ENCODE results near the gene CTSD.

The CTSD gene

GRCh38 chr11:1759151-1759850, 4.4 kb downstream of the CTSD start:
- no peak for DNase-seq
- in situ Hi-C loops (cut with MboI; ENCODE audit: low pct_unique_long_range_greater_than_20kb, low sequenced_read_pairs) = no loop called here

DNA sequence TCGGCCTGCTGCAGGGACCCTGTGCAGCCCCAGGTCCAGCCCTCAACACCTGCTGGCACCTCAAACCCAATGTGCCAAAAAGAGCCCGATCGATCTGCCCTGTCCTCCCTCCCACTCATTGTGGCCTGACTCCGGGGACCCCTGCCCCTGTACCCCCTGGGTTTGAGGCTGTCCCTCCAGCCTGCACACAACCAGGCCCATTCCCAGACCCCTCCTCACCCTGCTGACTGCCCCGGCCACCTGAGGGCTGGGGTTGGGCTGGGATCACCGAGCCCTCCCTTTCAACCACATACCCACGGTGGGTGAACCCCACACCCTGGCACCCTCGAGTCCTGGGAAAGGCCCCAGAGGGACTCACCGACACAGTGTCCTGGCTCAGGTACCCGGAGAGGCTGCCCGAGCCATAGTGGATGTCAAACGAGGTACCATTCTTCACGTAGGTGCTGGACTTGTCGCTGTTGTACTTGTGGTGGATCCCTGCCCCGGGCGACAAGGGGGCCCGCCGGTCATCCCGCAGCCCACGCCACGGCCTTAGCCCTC, 5.0 kb downstream of the CTSD start:
- in situ Hi-C loops (cut with MboI; ENCODE audit: low pct_unique_long_range_greater_than_20kb, low sequenced_read_pairs) = no loop called here
- DNase-seq = no peak

GRCh38 chr11:1757861-1758610, 5.7 kb downstream of the CTSD start:
- DNase-seq = peak; percentile 85
- in situ Hi-C loops (cut with MboI; ENCODE audit: low pct_unique_long_range_greater_than_20kb, low sequenced_read_pairs) = no loop called here

DNA sequence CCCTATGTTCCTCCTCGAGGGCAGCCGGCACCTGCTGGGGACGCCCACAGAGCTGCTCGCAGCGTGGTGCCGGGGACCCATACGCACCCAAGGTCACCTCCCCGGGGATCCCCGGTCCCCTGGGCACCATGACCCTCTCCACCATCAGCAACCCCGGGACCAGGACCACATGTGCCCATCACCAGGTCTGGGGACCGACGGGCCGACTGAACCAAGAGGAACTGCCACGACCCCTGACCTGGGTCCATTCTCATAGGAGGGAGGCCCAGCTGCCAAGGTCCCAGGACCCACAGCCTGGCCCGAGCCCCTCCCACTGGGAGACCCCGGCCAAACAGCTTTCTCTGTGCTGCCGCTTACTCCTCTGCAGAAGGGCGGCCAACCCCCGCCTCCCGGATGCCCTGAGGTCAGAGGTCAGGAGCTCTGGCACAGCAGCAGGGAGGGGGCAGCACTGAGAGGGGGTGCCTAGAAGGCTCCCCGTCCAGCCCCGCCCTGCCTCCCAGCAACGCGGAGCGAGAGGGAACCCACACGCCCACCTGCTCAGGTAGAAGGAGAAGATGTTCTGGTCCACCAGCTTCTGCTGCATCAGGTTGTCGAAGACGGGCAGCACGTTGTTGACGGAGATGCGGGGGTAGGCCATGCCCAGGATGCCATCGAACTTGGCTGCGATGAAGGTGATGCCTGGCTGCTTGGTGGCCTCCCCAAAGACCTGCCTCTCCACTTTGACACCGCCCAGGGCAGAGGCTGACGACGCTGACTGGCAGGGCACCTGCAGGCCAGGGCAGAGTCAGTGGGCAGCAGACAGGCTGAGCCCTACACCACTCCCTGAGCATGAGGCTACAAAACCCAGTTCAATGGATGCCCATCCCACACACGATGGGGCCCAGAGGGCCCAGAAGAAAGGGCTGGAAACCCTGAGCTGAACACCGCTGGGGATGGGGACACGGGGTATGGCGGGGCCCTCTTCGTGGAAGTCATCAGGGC, 6.6 kb downstream of the CTSD start:
- in situ Hi-C loops (cut with MboI; ENCODE audit: low pct_unique_long_range_greater_than_20kb, low sequenced_read_pairs) = no loop called here
- no peak for DNase-seq

DNA sequence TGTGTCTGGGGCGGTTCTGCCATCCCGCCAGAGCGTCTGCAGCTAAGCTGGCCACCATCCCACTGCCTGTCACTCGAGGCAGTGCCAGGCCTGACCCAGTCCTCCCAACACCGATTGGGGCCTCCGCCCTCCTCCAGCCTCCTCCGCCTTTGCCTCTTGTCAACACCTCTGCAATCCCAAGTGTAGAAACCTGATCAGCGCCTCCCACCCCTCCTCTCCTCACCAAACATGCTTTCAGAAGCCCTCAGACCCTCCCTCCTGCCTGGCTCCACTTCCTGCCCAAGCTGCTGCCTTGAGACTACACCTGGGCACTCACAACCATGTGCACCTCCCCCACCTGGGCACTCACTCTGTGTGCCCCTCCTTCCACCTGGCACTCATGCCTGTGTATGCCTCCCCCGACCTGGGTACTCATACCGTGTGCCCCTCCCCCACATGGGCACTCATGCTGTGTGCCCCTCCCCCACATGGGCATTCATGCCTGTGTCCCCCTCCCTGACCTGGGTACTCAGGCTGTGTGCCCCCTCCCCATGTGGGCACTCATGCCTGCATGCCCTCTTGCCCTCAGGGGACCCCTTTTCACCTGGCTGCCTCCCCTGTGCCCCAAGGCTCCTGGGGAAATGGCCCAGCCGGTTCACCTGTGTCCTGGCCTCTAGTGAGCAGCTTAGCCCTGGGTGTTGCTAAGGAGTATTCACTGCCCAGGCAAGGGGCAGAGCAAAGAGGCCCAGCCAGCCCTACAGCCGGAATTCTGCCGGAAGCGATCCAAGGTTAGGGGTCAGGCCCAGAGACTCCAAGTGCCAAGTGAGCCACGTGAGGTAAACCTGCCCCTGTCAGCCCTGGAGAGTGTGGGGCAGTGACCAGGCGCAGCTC, 7.8 kb downstream of the CTSD start:
- in situ Hi-C loops (cut with MboI; ENCODE audit: low pct_unique_long_range_greater_than_20kb, low sequenced_read_pairs) = no loop called here
- DNase-seq = no peak

GRCh38 chr11:1755344-1755691, 8.4 kb downstream of the CTSD start:
- in situ Hi-C loops (cut with MboI; ENCODE audit: low pct_unique_long_range_greater_than_20kb, low sequenced_read_pairs) = no loop called here
- DNase-seq = no peak

DNA sequence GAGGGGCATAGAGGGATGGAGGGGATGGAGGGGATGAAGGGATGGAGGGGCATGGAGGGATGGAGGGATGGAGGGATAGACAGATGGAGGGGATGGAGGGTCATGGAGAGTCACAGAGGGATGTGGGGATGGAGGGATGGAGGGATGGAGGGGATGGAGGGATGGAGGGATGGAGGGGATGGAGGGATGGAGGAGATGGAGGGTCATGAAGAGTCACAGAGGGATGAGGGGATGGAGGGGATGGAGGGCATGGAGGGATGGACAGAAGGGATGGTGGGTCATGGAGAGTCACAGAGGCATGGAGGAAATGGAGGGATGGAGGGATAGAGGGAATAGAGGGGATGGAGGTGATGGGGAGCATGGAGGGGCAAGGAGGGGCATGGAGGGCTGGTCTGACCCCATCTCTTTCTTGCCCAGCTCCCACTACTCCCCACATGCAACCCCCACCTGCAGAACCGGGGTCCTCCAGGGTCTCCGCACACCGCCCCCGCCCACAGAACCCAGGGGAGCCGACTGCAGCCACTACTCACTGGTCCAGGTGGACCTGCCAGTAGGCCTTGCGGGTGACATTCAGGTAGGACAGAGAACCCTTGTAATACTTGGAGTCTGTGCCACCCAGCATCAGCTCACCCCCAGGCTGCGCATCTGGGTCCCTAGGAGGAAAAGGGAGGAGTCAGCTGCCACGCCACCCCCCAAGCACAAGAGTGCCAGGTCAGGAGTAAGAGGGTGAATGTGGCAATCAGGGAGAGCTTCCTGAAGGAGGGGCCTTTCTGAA, 9.2 kb downstream of the CTSD start:
- in situ Hi-C loops (cut with MboI; ENCODE audit: low pct_unique_long_range_greater_than_20kb, low sequenced_read_pairs) = no loop called here
- no peak for DNase-seq

DNA sequence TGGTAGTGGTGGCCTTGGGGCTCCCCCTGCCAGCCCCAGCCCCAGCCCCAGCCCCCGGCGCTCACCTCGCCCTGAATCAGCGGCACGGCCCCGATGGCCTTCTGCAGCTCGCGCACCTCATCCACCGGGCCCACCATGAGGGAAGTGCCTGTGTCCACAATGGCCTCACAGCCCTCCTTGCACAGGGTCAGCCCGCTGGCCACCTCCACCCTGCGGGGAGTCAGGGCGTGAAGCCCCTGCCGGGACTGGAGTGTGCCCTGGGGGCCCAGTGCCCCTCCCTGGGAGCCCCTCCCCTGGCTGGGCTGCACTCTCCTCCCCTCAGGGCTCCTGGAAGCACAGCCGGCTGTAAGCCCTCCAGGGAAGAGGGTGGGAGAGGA, 9.8 kb downstream of the CTSD start:
- no peak for DNase-seq
- in situ Hi-C loops (cut with MboI; ENCODE audit: low pct_unique_long_range_greater_than_20kb, low sequenced_read_pairs) = no loop called here

- in situ Hi-C loops (cut with MboI; ENCODE audit: low pct_unique_long_range_greater_than_20kb, low sequenced_read_pairs) = no loop called here
- DNase-seq = no peak
Observed at GRCh38 chr11:1753229-1753928, 10.3 kb downstream of the CTSD start.

GRCh38 chr11:1752907-1753228, 10.9 kb downstream of the CTSD start:
- no peak for DNase-seq
- in situ Hi-C loops (cut with MboI; ENCODE audit: low pct_unique_long_range_greater_than_20kb, low sequenced_read_pairs) = no loop called here

- in situ Hi-C loops (cut with MboI; ENCODE audit: low pct_unique_long_range_greater_than_20kb, low sequenced_read_pairs) = no loop called here
- no peak for DNase-seq
Observed at GRCh38 chr11:1751999-1752906, 11.5 kb downstream of the CTSD start.

DNA sequence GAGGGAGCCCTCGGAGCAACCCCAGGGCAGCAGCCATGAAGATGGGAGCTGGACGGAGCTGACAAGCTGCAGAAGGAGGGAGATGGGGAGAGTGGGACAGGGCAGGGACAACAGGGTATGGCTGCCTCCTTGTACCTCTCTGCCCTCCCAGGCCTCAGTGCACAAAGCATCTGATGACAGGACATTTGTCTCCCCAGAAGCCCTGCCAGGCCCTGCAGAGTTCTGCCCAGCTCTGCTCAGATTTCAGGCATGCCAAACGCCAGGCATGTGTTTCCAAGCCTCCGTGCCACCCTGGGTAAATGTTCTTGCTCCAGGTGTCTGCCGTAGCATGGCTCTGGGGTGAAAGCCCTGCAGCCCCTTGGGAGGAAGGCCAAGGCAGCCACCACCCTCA, 12.2 kb downstream of the CTSD start:
- in situ Hi-C loops (cut with MboI; ENCODE audit: low pct_unique_long_range_greater_than_20kb, low sequenced_read_pairs) = no loop called here
- no peak for DNase-seq

DNA sequence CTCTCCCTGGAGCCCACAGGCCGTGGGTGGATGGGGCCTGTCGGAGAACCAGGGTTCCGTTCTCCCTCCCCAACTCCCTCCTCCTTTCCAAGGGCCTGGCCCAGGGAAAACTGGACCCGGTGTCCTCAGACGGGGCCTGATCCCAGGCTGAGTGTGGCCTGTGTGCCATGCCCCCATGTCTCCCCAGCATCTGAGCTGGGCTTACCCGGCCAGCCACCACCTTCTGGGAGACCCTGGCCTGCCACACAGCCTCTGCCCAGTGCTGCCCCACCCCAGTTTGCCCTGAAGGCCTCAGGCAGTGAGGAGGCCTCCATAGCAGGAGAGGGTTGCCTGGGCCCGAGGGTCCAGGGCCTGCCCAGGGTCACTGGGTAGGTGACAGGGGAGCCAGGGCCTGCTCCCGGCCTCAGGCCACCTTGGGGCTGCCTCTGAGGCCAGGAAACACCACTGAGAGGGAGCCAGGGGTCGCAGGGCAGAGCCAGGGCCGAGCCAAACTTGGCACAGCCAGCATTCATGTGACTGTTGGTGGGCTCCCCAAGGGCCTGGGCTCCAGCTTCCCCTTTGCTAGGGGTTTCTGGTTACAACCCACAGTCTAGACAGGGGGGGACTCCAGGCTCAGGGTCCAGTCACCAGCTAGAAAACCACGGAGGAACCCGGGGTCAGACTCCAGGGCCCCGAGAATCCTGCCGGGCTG, 12.7 kb downstream of the CTSD start:
- in situ Hi-C loops (cut with MboI; ENCODE audit: low pct_unique_long_range_greater_than_20kb, low sequenced_read_pairs) = no loop called here
- no peak for DNase-seq

DNA sequence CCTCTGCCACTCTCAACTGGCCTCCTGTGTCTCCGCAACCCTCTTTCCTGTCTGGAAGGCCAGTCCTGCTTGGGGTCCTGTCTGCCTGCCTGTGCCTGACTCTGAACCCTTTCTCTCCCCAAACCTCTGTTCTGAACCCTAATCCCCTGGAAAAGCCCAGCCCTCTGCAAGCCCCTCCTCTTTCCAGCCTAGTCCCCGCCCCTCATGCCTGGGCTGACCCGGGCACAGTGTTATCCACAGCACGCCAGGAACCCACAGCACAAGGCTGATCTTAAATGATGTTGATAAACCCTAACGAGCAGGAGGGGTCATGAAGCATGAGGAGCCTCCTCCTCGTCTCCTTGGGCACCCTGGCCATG, 13.3 kb downstream of the CTSD start, which contains the start of gene IFITM10:
TSS of gene IFITM10 (minus strand) at position 115 of the 359 bp plus-strand sequence. CDS start 153 bp downstream, outside the sequence.
- in situ Hi-C loops (cut with MboI; ENCODE audit: low pct_unique_long_range_greater_than_20kb, low sequenced_read_pairs) = no loop called here
- no peak for DNase-seq

GRCh38 chr11:1749395-1750351, 14.1 kb downstream of the CTSD start:
- DNase-seq = no peak

More at GRCh38 chr11:1749395-1750351, 14.1 kb downstream of the CTSD start:
- in situ Hi-C loops (cut with MboI; ENCODE audit: low pct_unique_long_range_greater_than_20kb, low sequenced_read_pairs) = no loop called here
